Endodermal cell (in vitro differentiated cells): ENCODE measurements around the gene ARID4B. TPM values are rescaled to one million over a fixed set of nuclear protein-coding genes. Genes with fewer than 3 reads are reported as not detected.
A peak's percentile ranks its signal among the peaks of the same experiment; 100 is the strongest.

Experiments used
- DNase-seq: peaks from one replicate; pipeline ENCODE4 v3.0.0-alpha.2; 2017
- H3K27ac ChIP-seq: 2 replicates; pipeline ENCODE4 v1.5.1; 2013; ENCODE audit warnings: mild to moderate bottlenecking, low read depth, low read length, moderate library complexity
- H3K27me3 ChIP-seq: 2 replicates; pipeline ENCODE4 v1.6.1; 2013; ENCODE audit warnings: mild to moderate bottlenecking, low read length, moderate library complexity; ENCODE audit not compliant: insufficient read depth, control insufficient read depth, poor library complexity, severe bottlenecking
- H3K36me3 ChIP-seq: 2 replicates; pipeline ENCODE4 v1.7.0; 2013; ENCODE audit warnings: mild to moderate bottlenecking, low read length, moderate library complexity; ENCODE audit not compliant: control insufficient read depth, insufficient read depth
- H3K4me1 ChIP-seq: one replicate; pipeline ENCODE4 v1.7.0; 2013; ENCODE audit warnings: low read length; ENCODE audit not compliant: control insufficient read depth, insufficient read depth
- H3K4me3 ChIP-seq: 2 replicates; pipeline ENCODE4 v1.5.1; 2013; ENCODE audit warnings: mild to moderate bottlenecking, low read length, moderate library complexity
- H3K9ac ChIP-seq: 2 replicates; pipeline ENCODE4 v1.6.1; 2013; ENCODE audit warnings: mild to moderate bottlenecking, low read length, moderate library complexity; ENCODE audit not compliant: poor library complexity, severe bottlenecking; ENCODE audit errors: extremely low read depth
- H3K9me3 ChIP-seq: 2 replicates; pipeline ENCODE4 v1.6.1; 2013; ENCODE audit warnings: mild to moderate bottlenecking, low read length, moderate library complexity; ENCODE audit not compliant: control insufficient read depth
- H3K27ac Mint-ChIP-seq: 2 replicates; pipeline ENCODE4 v1.8.0; 2020; ENCODE audit warnings: mixed read lengths
- H3K27me3 Mint-ChIP-seq: 2 replicates; pipeline ENCODE4 v1.8.0; 2021; ENCODE audit warnings: mild to moderate bottlenecking, mixed read lengths; ENCODE audit not compliant: insufficient read depth
- H3K36me3 Mint-ChIP-seq: 2 replicates; pipeline ENCODE4 v1.8.0; 2020; ENCODE audit warnings: low read depth, mixed read lengths
- H3K4me1 Mint-ChIP-seq: 2 replicates; pipeline ENCODE4 v1.8.0; 2020; ENCODE audit warnings: mixed read lengths
- H3K4me3 Mint-ChIP-seq: 2 replicates; pipeline ENCODE4 v1.8.0; 2020; ENCODE audit warnings: mild to moderate bottlenecking, moderate library complexity, mixed read lengths
- H3K9me3 Mint-ChIP-seq: 2 replicates; pipeline ENCODE4 v1.8.0; 2020; ENCODE audit warnings: mild to moderate bottlenecking, mixed read lengths
- WGBS, 2 experiments: methylation state at CpG; one replicate each; pipeline versions ENCODE4 v1.1.5 to v1.1.7; 2013; ENCODE audit warnings: missing lambda C conversion rate in 2 of 2, mixed read lengths in 1 of 2; ENCODE audit not compliant: insufficient coverage in 1 of 2, insufficient read length in 1 of 2; 5-methylcytosine and 5-hydroxymethylcytosine counted together
- total RNA-seq, 2 donors: library from RNA; stranded (reverse); fragmentation: NEBNext Ultra II Directional in 1 of 2; extraction: Animal tissue kit (Norgen Biotek cat#: 25700) in 1 of 2; gene quantifications; 2 replicates in 1 of 2; 3 replicates in 1 of 2; pipeline ENCODE4 v1.2.1, GENCODE V29; 2021
- TF ChIP-seq, protein P1 (sequence below): fragments of 200-600 bp; sonication (generic); conservative IDR thresholded peaks from 2 replicates; pipeline ENCODE4 v1.5.0; 2021; ENCODE audit warnings: antibody characterized with exemption, mild to moderate bottlenecking

The ARID4B gene
- total RNA-seq, 2 donors from 2014 or later = 40.6 to 43.1 TPM

DNA sequence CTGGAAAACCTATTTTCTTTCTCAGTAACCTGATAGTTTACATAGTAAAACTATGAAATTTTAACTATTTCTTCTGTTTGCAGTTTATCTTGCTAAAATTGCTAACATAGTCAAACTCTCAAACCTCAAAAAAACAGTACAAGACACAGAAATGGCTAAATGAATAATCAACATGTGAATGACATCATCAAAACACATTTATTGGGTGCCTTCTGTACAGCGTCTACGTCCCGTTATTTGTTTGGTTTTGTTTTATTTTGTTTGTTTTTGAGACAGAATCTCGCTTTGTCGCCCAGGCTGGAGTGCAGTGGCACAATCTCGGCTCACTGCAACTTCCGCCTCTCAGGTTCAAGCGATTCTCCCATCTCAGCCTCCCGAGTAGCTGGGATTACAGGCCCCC, 178.2 kb downstream of the ARID4B start:
- peaks cover 90% of the 10 kb centered on the region for H3K36me3 ChIP-seq
- H3K4me3 Mint-ChIP-seq = no peak overlapping the region
- H3K36me3 Mint-ChIP-seq = peaks cover 85% of the 10 kb centered on the region

DNA sequence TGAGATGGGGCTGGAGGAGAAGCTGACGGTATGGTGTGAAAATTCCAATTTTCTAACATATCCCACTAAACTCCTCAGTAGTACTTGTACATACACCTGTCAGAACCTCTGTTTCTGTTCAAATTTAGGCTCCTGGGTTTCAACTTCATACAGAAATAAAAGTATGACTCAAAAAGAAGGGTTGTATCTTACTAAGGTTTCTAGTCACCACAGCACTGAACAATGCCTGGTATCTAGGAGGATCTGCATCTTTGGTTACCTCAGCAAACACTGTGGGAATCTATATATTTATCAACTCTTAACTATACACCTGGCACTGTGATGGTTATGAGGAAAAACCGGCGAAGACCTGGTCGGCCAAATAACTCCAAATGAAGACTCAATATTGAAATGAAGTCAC, 180.7 kb downstream of the ARID4B start:
- no peak overlapping the region for H3K27ac ChIP-seq
- Mint-ChIP-seq H3K27me3 (no peaks in the 10 kb centered on the region), H3K4me3 (no peak overlapping the region), H3K27ac (no peak overlapping the region), H3K9me3 (no peaks in the 10 kb centered on the region), H3K36me3 (peaks cover 82% of the 10 kb centered on the region), H3K4me1 (no peaks in the 10 kb centered on the region)
- TF ChIP-seq, protein P1, sequence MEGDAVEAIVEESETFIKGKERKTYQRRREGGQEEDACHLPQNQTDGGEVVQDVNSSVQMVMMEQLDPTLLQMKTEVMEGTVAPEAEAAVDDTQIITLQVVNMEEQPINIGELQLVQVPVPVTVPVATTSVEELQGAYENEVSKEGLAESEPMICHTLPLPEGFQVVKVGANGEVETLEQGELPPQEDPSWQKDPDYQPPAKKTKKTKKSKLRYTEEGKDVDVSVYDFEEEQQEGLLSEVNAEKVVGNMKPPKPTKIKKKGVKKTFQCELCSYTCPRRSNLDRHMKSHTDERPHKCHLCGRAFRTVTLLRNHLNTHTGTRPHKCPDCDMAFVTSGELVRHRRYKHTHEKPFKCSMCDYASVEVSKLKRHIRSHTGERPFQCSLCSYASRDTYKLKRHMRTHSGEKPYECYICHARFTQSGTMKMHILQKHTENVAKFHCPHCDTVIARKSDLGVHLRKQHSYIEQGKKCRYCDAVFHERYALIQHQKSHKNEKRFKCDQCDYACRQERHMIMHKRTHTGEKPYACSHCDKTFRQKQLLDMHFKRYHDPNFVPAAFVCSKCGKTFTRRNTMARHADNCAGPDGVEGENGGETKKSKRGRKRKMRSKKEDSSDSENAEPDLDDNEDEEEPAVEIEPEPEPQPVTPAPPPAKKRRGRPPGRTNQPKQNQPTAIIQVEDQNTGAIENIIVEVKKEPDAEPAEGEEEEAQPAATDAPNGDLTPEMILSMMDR = no peak
- peaks cover 92% of the 10 kb centered on the region for H3K36me3 ChIP-seq
- H3K27me3 ChIP-seq = no peaks in the 10 kb centered on the region
- no peak overlapping the region for H3K9ac ChIP-seq
- DNase-seq = no peak
- peaks cover 5% of the 10 kb centered on the region for H3K9me3 ChIP-seq
- 91 to 100% methylated on average over 2 to 4 of the region's 4 CpGs for WGBS, 2 experiments
- no peak overlapping the region for H3K4me3 ChIP-seq
- no peaks in the 10 kb centered on the region for H3K4me1 ChIP-seq

More for the DNA sequence above, 178.2 kb downstream of the ARID4B start:
- Histone ChIP-seq H3K4me3 (no peak overlapping the region), H3K9ac (no peak overlapping the region), H3K9me3 (no peaks in the 10 kb centered on the region), H3K27me3 (no peaks in the 10 kb centered on the region), H3K4me1 (no peaks in the 10 kb centered on the region), H3K27ac (no peak overlapping the region)
- no peaks in the 10 kb centered on the region for H3K4me1 Mint-ChIP-seq
- TF ChIP-seq, protein P1 = no peak
- no peak for DNase-seq
- H3K27me3 Mint-ChIP-seq = no peaks in the 10 kb centered on the region
- H3K9me3 Mint-ChIP-seq = no peaks in the 10 kb centered on the region
- 97% methylated on average over 9 of the region's 9 CpGs for WGBS, 2 experiments
- no peak overlapping the region for H3K27ac Mint-ChIP-seq

DNA sequence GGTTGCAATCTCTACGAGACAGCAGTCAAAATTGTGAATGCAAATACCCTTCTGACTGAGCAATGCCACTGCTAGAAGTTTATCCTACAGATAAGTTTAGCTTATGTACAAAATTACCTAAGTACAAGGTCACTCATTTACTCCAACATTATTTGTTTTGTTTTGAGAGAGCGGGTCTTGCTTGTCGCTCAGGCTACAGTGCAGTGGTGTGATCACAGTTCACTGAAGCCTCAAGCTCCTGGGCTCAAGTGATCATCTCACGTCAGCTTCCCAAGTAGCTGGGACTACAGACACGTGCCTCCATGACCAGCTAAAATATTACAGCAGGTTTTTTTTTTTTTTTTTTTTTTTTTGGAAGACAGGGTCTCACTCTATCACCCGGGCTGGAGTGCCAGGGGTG, 182.3 kb downstream of the ARID4B start:
- Histone ChIP-seq H3K9me3 (peaks cover 6% of the 10 kb centered on the region), H3K36me3 (peaks cover 88% of the 10 kb centered on the region), H3K4me3 (no peak overlapping the region), H3K9ac (no peak overlapping the region), H3K27me3 (no peaks in the 10 kb centered on the region), H3K27ac (no peak overlapping the region), H3K4me1 (no peaks in the 10 kb centered on the region)
- peaks cover 6% of the 10 kb centered on the region for H3K9me3 Mint-ChIP-seq
- peak overlapping the region; percentile 44 for H3K27ac Mint-ChIP-seq
- 95 to 97% methylated on average over 5 to 6 of the region's 6 CpGs for whole genome bisulfite sequencing, 2 experiments
- DNase-seq = no peak
- H3K4me1 Mint-ChIP-seq = no peaks in the 10 kb centered on the region
- H3K27me3 Mint-ChIP-seq = no peaks in the 10 kb centered on the region
- no peak overlapping the region for H3K4me3 Mint-ChIP-seq
- TF ChIP-seq, protein P1 = no peak
- H3K36me3 Mint-ChIP-seq = peaks cover 85% of the 10 kb centered on the region
